Coronary artery (tissue), 2 donors: ENCODE measurements around the gene RAB12.
A peak's percentile ranks its signal among the peaks of the same experiment; 100 is the strongest.

Experiments used
- DNase-seq: peaks from one replicate; pipeline ENCODE4 v3.0.0-alpha.2; 2017; ENCODE audit warnings: low spot score
- H3K27ac ChIP-seq, 2 donors: fragments of 200-600 bp; sonication (generic); one replicate each; pipeline ENCODE4 v1.5.1; 2016 to 2019
- H3K4me3 ChIP-seq: fragments of 200-600 bp; sonication (generic); 2 replicates; pipeline ENCODE4 v1.5.1; 2016; ENCODE audit warnings: mild to moderate bottlenecking, moderate library complexity
- CTCF ChIP-seq: fragments of 200-600 bp; sonication (generic); IDR thresholded peaks from one replicate; pipeline ENCODE4 v1.5.1; 2019; ENCODE audit warnings: antibody characterized with exemption

The RAB12 gene

GRCh38 chr18:8623549-8624106 is 14.4 kb downstream of the RAB12 start:
- no peak for TF ChIP-seq CTCF
- Histone ChIP-seq H3K4me3 (peak overlapping the region; percentile 2), H3K27ac (peak overlapping the region in 1 of 2 donors; percentile 23)
- DNase-seq = no peak

- Histone ChIP-seq H3K4me3 (no peak overlapping the region), H3K27ac (no peak overlapping the region)
- DNase-seq = no peak
- TF ChIP-seq CTCF = no peak
Measured at GRCh38 chr18:8625461-8626092, 16.3 kb downstream of the RAB12 start.

- H3K4me3 ChIP-seq = no peak overlapping the region
- TF ChIP-seq CTCF = no peak
- no peak overlapping the region for H3K27ac ChIP-seq
- DNase-seq = no peak
Measured at GRCh38 chr18:8626414-8627106, 17.3 kb downstream of the RAB12 start.

- no peak overlapping the region for H3K27ac ChIP-seq
- DNase-seq = no peak
- no peak overlapping the region for H3K4me3 ChIP-seq
- TF ChIP-seq CTCF = no peak
Measured at GRCh38 chr18:8627107-8627472, 17.9 kb downstream of the RAB12 start.

GRCh38 chr18:8627540-8627939 is 18.3 kb downstream of the RAB12 start:
- H3K27ac ChIP-seq = no peak overlapping the region

GRCh38 chr18:8629602-8630001 is 20.4 kb downstream of the RAB12 start:
- H3K4me3 ChIP-seq = no peak overlapping the region
- TF ChIP-seq CTCF = no peak
- H3K27ac ChIP-seq = no peak overlapping the region

More at GRCh38 chr18:8627540-8627939, 18.3 kb downstream of the RAB12 start:
- TF ChIP-seq CTCF = no peak
- H3K4me3 ChIP-seq = no peak overlapping the region
- DNase-seq = no peak

GRCh38 chr18:8630546-8630945 is 21.3 kb downstream of the RAB12 start:
- TF ChIP-seq CTCF = no peak
- DNase-seq = no peak
- no peak overlapping the region for H3K4me3 ChIP-seq

More at GRCh38 chr18:8629602-8630001, 20.4 kb downstream of the RAB12 start:
- DNase-seq = no peak

More at GRCh38 chr18:8630546-8630945, 21.3 kb downstream of the RAB12 start:
- H3K27ac ChIP-seq = no peak overlapping the region
